ENCODE data around the gene CINP. TPM values are rescaled to one million over a fixed set of nuclear protein-coding genes. Genes with fewer than 3 reads are reported as not detected.

CINP gene
- total and polyA plus RNA-seq, 2 of the 13 experiments (the other 11 are each of a cell fraction or from before 2014, with no cell fraction given) = 32.8 to 42.8 TPM

DNA sequence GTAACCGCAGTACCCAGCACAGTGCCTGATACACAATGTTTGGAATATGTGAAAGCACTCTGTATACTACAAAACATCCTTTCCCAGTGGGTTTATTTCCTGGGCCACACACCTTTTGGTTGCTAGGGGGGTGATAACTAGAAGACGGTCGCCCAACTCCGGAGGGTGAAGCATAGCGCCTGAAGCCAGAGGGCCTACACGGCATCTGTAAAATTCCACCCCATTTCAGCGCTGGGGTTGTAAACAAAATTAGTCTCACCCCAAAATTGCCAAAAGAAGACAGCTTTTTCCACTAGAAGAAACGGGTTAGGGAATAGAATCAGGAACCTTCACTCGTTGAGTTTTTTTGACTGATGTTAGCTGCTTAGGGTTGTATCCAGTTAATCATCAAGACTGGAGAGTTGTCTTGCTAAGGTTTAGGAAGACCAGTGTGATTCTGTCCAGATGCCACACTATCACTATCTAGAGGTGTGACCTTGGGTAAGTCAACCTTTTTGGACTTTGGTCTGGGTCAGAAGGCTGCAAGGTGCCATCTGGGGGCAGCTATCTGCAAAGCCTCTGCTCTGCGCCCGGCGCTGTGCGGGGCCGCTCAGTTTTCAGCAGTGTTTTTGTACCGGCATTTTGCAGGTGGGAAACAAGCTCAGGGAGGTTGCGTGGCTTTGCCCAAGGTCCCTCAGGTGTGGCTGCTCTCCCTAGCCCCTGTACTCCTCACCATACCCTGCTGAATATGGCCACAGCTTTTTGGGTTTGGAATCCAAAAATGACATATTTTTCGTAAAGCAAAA, 41.8 kb downstream of the CINP start (continued):
- peak; percentile 96 for TF ChIP-seq ASH2L (IDR thresholded peaks at IDR 0.05; ENCODE audit: insufficient read length, low read depth, low read length)
- no peak for TF ChIP-seq NFIB (CRISPR knock-in tag; IDR thresholded peaks at IDR 0.05; ENCODE audit: borderline replicate concordance)
- TF ChIP-seq HDAC1 (CRISPR knock-in tag; IDR thresholded peaks at IDR 0.05) = peak; percentile 53
- TF ChIP-seq, protein P1, sequence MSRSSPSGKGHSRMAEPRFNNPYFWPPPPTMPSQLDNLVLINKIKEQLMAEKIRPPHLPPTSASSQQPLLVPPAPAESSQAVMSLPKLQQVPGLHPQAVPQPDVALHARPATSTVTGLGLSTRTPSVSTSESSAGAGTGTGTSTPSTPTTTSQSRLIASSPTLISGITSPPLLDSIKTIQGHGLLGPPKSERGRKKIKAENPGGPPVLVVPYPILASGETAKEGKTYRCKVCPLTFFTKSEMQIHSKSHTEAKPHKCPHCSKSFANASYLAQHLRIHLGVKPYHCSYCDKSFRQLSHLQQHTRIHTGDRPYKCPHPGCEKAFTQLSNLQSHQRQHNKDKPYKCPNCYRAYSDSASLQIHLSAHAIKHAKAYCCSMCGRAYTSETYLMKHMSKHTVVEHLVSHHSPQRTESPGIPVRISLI (CRISPR knock-in tag; IDR thresholded peaks at IDR 0.05; ENCODE audit: borderline replicate concordance) = 0 out of 2 replicates have a peak, but pooled peaks have one; percentile 10
- TF ChIP-seq ZNF556 (CRISPR knock-in tag; IDR thresholded peaks at IDR 0.05; ENCODE audit: borderline replicate concordance) = peak; percentile 66; the same call in 1 of the 2 replicates
- TF ChIP-seq ZNF264 (CRISPR knock-in tag; IDR thresholded peaks at IDR 0.05) = peak; percentile 63; the same call in 1 of the 2 replicates
- TF ChIP-seq ZNF138 (CRISPR knock-in tag; IDR thresholded peaks at IDR 0.05; ENCODE audit: low read depth) = 0 out of 2 replicates have a peak, but pooled peaks have one; percentile 44
- no peak for TF ChIP-seq MAFF (IDR thresholded peaks at IDR 0.05; ENCODE audit: low read depth, low read length)
- TF ChIP-seq SMARCE1 (IDR thresholded peaks at IDR 0.05; ENCODE audit: borderline replicate concordance) = no peak
- no peak for TF ChIP-seq ZNF17 (CRISPR knock-in tag; IDR thresholded peaks at IDR 0.05)
- no peak for TF ChIP-seq ZNF225 (CRISPR knock-in tag; IDR thresholded peaks at IDR 0.05)
- TF ChIP-seq, protein P2, sequence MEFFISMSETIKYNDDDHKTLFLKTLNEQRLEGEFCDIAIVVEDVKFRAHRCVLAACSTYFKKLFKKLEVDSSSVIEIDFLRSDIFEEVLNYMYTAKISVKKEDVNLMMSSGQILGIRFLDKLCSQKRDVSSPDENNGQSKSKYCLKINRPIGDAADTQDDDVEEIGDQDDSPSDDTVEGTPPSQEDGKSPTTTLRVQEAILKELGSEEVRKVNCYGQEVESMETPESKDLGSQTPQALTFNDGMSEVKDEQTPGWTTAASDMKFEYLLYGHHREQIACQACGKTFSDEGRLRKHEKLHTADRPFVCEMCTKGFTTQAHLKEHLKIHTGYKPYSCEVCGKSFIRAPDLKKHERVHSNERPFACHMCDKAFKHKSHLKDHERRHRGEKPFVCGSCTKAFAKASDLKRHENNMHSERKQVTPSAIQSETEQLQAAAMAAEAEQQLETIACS (CRISPR knock-in tag; IDR thresholded peaks at IDR 0.05) = no peak
- peak; percentile 12; the same call in 1 of the 2 replicates for TF ChIP-seq DR1 (CRISPR knock-in tag; IDR thresholded peaks at IDR 0.05)
- no peak for TF ChIP-seq KLF15 (CRISPR knock-in tag; IDR thresholded peaks at IDR 0.05; ENCODE audit: borderline replicate concordance)
- no peak; the same call in 1 of the 2 replicates for TF ChIP-seq ZNF83 (CRISPR knock-in tag; IDR thresholded peaks at IDR 0.05; ENCODE audit: borderline replicate concordance)
- TF ChIP-seq ZNF484 (CRISPR knock-in tag; IDR thresholded peaks at IDR 0.05; ENCODE audit: borderline replicate concordance, low read depth) = no peak
- 0 out of 2 replicates have a peak, but pooled peaks have one; percentile 36 for TF ChIP-seq ZNF564 (CRISPR knock-in tag; IDR thresholded peaks at IDR 0.05)
- peak; percentile 61; the same call in 1 of the 2 replicates for TF ChIP-seq IRF2 (CRISPR knock-in tag; IDR thresholded peaks at IDR 0.05)
- 0 out of 2 replicates have a peak, but pooled peaks have one; percentile 20 for TF ChIP-seq ZNF761 (CRISPR knock-in tag; conservative IDR thresholded peaks at IDR 0.05)
- TF ChIP-seq NRL (CRISPR knock-in tag; IDR thresholded peaks at IDR 0.05; ENCODE audit: borderline replicate concordance) = peak; percentile 59; the same call in 1 of the 2 replicates
- TF ChIP-seq, protein P3, sequence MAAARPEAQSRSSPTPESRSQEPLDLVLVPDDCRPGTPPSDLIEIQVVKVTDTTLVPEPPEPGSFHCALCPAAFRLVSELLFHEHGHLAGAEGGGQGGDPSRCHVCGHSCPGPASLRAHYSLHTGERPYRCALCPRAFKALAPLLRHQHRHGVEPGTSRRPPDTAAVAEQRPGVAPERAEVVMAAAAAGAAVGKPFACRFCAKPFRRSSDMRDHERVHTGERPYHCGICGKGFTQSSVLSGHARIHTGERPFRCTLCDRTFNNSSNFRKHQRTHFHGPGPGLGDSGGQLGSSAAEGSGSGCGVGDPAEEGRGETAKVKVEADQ (CRISPR knock-in tag; IDR thresholded peaks at IDR 0.05; ENCODE audit: borderline replicate concordance) = 0 out of 2 replicates have a peak, but pooled peaks have one; percentile 17
- peak; percentile 31 for TF ChIP-seq IKZF4 (CRISPR knock-in tag; IDR thresholded peaks at IDR 0.05; ENCODE audit: borderline replicate concordance, low read depth, not compliant biosample characterization)
- TF ChIP-seq KDM2A (CRISPR knock-in tag; IDR thresholded peaks at IDR 0.05; ENCODE audit: borderline replicate concordance, low read depth) = peak; percentile 21; the same call in 1 of the 2 replicates
- TF ChIP-seq, protein P4, sequence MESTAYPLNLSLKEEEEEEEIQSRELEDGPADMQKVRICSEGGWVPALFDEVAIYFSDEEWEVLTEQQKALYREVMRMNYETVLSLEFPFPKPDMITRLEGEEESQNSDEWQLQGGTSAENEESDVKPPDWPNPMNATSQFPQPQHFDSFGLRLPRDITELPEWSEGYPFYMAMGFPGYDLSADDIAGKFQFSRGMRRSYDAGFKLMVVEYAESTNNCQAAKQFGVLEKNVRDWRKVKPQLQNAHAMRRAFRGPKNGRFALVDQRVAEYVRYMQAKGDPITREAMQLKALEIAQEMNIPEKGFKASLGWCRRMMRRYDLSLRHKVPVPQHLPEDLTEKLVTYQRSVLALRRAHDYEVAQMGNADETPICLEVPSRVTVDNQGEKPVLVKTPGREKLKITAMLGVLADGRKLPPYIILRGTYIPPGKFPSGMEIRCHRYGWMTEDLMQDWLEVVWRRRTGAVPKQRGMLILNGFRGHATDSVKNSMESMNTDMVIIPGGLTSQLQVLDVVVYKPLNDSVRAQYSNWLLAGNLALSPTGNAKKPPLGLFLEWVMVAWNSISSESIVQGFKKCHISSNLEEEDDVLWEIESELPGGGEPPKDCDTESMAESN (CRISPR knock-in tag; conservative IDR thresholded peaks at IDR 0.05) = peak; percentile 71; the same call in 1 of the 2 replicates
